G401 (cell line): ENCODE data around the gene FAM83C. TPM values are rescaled to one million over a fixed set of nuclear protein-coding genes. Genes with fewer than 3 reads are reported as not detected.
"Not testable (repeated sequence)": the region's sequence is repeated elsewhere in the genome, so short reads cannot be mapped to it uniquely, and the experiment has no call there.

Experiments
- DNase-seq: peaks from one replicate; pipeline ENCODE4 v3.0.0-alpha.2; 2015; ENCODE audit warnings: low spot score
- in situ Hi-C: cut with HindIII; loops from 2 replicates; pipeline ENCODE4 v1.10.0; 2016; ENCODE audit warnings: low sequenced_read_pairs, mixed read lengths
- total RNA-seq: library from RNA; depleted of rRNA; stranded (reverse); fragments of >200 nt; shearing (Covaris generic); gene quantifications from 2 replicates; pipeline ENCODE4 v1.2.3, GENCODE V29; 2014

The FAM83C gene
- total RNA-seq, 1 experiment from 2014 or later = not detected

GRCh38 chr20:35319871-35320197 is 27.6 kb upstream of the FAM83C start:
- in situ Hi-C loops = no loop called here
- DNase-seq = no peak

DNA sequence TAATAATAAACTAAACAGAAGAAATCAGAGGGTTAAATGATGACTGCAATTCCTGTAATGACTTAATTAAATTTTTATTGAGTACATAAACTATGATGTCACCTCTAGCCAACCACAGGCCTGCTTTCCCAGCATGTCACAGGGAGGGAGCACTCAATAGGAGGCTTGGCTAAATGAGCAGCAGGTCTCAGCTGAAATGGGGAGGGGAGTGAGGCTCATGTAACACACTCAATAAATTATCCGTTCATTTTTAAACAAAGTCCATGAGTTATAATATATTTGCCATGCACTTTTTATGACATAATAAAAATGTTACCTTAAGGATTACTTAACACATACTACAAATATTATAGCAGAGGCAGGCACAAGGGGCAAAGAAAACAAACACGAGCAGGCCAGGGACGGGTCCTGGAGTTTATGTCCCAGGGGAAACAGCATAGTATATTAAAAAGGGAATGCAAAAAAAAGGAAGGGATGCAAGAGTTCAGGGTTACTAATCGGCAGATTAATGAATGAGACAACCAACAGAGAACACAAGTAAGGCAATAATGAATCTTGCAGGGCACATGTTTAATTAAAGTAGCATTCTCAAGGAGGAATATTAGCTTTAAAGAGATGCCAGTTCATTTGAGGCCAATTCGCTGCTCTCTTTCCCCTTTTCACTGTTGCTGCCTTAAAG is 27.1 kb upstream of the FAM83C start:
- in situ Hi-C loops = no loop called here
- DNase-seq = no peak

DNA sequence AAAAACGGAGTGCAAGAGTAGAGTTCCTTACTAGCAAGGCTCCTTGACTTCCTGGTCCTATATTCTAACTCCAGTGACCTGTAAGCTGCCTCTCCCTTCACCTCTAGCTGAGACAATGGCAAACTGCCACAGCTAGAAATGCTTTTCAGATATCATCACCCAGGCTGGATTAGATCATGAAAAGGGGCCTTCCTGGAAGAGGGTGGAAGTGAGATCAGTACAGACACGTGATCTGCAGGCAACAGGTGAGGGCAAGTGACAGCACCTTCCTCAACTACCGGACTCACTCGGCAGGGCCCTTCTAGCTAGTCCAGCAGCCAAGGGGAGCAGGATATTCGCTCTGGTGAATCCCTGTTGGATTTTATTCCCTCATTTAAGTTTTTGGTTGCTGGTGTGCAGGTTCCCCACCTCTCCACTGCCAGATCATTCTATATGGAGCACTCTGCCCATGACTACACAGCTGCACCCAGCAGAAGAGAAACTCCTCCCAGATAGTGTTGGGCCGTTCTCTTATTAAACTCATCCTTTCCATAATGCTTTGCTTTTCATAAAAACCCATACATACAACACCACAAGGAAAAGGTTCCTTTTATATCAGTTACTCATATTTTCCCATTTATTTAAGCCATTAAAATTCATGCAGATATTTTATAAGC is 26.4 kb upstream of the FAM83C start:
- in situ Hi-C loops = no loop called here
- DNase-seq = no peak

DNA sequence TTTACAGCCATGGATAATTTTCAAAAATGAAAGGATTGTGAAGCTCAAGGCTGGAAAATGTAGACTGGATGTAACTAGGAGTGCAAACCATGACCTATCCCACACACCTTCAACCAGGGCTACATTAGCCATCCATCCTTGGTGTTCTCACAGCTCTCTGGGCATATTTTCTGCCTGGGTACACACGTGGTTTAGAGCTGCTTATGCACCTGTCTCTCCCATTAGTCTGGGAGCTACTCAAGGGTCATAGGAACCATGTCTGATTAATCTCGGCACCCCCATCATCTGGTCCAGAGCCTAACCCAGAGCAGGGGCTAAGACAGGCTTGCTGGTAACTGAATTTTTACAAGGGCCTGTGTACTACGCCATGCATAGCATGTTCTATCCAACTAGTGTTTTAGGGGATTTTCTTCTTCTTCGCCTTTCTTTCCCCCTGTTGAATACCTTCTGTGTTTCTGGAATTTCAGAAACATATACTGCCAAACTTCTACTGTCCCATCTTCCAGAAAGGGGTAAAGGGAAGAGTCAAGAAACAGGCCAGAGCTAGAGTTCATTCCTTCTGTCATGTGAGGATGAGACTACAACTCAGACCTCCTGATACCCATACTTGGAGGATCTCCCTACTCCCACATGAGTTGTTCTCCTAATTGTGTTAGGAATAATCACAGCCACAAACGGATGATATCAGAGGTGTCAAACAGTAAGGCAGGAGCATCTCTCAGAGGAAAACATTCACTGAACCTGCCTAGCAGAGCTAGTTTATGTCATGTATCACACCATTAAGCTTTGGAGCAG is 25.4 kb upstream of the FAM83C start:
- no peak for DNase-seq
- in situ Hi-C loops = no loop called here

GRCh38 chr20:35316086-35316485 is 23.9 kb upstream of the FAM83C start:
- in situ Hi-C loops = no loop called here
- no peak for DNase-seq

DNA sequence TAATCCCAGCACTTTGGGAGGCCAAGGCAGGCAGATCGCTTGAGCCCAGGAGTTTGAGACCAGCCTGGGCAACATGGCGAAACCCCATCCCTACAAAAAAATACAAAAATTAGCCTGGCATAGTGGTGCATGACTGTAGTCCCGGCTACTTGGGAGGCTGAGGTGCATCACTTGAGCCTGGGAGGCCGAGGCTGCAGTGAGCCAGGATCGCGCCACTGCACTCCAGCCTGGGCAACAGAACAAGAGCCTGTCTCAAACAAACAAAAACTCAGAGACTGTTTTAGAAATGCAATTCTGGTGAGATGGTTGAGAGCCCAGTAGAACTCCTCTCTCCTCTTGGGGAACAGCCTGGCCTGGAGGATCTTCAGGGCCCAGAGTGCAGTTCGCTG is 23.4 kb upstream of the FAM83C start:
- in situ Hi-C loops, DNase-seq: not testable (repeated sequence)

GRCh38 chr20:35314816-35315631 is 22.8 kb upstream of the FAM83C start:
- no peak for DNase-seq
- in situ Hi-C loops = no loop called here

DNA sequence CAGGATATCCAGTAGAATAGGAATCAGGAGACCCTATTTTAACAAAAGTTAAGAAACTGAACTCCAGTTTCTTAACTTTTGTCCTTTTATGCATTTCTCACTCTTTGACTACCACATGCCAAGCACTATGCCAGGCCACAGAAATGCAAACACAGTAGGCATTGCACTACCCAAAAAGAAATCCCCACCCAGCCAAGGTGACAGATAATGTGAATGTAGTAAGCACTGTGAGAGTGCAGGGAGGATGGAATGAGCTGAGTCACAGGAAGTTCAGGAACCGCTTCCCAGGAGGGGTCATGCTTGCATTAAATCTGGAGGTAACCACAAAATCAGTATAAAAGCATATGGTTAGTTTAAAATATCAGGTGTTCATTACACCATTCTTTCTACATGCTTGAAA is 20.1 kb upstream of the FAM83C start:
- no peak for DNase-seq
- in situ Hi-C loops = no loop called here

- DNase-seq = no peak
- in situ Hi-C loops = no loop called here
Measured at GRCh38 chr20:35311822-35312221, 19.6 kb upstream of the FAM83C start.

DNA sequence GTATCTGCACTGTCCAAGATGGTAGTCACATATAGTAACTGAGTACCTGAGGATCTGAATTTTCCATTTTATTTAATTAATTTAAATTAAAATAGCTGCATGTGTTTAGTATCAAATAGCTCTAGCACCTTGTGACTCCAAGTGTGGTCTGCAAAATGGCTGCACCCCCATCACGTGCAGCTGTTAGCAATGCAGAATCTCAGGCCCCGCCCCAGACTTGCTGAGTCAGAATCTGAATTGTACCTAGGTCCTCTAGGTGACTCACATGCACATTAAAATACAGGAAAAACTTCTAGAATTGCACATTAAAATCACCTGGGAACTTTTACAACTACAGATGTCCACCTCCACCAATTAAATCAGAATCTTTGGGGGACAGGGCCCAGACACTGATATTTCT is 19.2 kb upstream of the FAM83C start:
- DNase-seq = no peak
- in situ Hi-C loops = no loop called here

DNA sequence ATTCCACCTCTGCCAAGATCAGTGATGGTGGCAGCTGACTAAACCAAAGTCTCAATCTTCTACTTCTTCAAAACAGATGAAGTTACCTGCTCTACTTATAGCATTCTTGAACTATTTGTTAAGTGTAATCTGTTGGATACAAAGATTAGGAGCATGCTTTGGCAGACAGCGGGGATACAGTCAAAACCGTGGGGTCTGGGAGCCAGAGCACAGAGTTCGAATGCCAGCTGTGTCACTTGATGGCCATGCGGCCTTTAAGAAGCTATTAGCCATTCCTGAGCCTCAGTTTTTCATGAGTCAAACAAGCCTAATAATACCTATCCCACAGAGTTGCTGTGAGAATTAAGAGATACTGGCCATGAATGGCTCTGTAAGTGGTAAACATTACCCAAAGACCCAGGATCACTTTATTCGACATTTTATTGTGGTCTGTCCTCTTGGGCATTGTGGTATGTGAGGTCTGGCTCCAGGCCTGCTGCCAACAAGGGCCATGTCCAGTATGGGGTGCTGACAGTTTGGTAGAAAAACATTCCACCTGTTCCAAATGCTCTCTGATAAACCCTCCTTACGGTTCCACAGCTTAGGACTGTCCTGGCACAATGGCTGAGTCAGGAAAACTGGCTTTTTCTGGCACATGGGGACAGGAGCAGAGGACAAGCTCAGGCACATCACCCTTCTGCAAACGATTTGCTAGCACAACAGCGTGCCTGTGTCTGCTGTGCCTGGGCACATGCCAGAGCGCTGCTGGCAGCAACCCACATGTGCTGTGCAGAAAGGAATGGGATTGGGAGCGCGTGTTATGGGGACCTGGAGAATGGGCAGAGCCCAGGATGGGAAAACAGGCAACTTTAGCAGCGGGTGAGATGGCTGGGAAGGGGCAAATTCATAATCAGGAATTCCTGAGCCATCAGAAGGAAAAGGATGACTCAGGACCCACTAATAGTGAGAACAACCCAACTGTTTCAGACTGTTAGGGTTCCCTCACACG is 15.7 kb upstream of the FAM83C start:
- in situ Hi-C loops = no loop called here
- DNase-seq = peak; percentile 73

DNA sequence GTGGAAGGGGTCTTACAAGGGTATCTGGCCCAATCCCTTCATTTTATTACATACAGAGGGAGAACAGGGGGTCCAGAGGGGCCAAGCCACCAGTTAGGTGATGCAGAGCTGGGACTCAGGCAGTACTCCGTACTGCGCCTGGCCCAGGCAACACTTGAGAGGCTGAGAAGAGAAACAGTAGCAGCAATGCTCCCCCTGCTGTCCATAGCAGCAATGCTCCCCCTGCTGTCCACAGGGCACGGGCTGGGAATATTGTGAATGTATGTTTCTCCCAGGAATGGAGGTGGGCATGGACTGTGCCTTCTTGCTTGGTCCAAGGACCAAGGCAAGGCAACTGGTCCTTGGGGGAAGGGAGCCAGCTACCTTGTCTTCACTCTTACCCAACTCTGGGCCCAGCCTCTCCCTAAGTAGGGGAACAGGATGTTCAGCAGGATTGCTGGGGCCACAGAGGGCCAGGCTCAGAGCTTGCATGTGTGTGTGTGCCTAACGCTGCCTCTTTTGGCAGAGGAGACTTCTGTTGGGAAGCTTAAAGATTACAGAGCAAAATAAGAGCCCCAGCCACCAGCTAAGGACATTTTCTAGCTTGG is 14.8 kb upstream of the FAM83C start:
- peak; percentile 84 for DNase-seq
- in situ Hi-C loops = no loop called here

DNA sequence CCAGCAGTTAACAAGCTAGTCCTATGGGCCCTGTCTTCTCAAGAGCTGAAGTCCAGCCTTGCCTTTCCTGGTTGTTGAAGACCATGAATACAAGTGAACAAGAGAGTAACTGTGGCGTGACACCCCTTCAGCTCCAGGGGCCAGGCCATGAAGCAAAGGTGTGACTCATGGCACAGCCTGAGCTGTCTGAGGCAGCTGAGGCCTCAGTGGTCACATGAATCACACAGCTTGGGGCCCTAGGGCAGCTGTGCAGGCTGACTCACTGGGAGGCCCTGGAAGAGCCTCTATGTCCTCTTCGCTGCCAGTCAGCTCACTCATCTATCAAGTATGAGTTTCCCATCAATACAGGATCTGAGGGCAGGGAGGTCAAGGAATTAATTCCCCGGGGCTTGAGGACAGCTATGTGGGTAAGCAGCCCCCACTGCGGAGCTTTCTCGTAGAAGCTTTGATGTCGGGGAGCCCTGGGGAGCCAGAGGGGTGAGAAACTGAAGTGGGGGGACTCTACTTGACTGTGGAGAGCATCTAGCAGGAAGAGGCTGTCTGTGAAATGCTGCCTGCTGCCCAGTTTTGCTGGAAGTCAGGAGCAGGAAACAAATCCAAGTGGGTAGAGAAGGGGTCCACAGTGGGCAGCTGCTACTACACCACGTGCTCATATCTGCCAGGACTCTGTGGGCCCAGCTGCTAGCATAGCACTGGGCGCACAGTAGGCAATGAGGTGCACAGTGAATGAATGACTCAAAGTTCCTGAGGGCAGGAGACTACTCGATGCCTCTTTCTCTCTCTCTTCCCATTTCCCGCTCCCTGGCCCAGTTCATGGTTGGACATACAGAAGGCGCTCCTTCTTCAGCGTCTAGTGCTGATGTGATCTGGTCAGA is 13.7 kb upstream of the FAM83C start:
- DNase-seq = no peak
- in situ Hi-C loops = no loop called here

DNA sequence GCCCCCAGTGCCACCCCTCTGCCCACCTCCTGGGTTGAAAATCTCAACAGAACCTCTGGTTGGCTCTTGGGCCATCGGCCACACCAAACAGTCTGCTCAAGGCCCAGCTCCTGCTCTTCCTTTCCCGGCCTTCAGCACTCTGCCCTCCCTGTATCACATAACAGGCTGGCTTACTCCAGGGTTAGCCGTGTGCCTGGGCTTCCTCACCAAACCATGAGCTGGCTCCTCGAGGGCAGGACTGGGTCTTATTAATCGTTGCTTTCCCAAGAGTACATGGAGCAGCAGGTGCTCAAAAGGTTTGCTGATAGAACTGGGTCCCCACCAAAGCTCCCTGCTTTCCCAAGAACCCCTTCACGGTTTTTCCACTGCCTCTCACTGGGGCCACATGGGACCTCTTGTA is 12.7 kb upstream of the FAM83C start:
- DNase-seq = no peak
- in situ Hi-C loops = no loop called here

DNA sequence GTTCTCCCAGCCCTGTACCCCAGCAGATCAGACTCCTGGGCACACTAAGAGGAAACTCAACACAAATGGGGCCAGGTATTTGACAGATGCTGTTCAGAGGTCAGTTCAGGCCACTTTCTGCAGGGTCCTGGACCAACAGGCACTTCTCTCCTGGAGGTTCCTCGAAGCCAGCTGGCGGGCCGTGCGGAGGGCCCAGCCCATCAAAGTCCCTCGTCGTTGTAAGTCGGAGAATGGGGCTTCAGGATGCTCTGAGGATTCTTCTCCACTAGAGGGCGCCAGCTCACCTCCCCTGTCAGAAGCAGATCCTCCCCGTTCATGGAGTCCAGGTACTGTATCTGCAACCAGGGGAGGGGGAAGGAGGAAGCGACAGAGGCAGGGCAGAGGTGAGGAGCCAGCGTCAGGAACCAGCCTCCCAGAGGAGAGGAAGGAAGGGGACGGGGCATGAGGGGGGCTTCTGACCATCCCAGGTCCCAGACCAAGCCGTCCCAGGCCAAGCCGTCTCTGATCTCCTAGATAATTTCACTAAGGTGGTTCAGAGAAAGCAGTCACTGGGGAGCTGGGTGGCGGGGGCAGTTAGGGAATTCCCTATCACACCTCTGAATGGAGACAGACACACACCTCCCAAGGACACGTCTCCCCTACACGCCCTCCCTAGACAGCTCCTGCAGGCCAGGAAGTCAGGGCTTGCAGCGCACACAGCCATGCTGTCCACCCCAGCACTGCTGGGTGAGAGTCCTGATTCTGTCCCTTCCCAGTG is 11.7 kb upstream of the FAM83C start:
- in situ Hi-C loops = no loop called here
- DNase-seq = peak; percentile 86

DNA sequence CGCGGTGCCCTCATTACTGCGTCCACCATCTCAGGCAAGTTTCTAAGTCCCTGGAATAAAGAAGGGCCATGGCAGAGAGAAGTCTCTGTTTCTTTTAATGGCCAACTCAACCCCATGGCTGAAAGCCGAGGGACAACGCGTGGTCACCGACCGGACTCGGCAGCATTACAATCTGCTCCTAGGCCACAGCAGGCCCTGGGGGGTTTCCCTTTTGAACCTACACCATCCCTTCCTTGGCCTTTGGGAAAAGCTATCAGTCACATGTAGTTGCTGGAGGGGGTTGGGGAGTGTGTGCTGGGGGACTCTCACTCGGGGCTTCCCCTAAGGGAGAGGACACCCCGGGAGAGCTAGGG is 11.1 kb upstream of the FAM83C start:
- no peak for DNase-seq
- in situ Hi-C loops = no loop called here
